Activated CD4-positive, alpha-beta memory T cell treated with anti-CD3 and anti-CD28 coated beads, Interleukin-2, amount 10 ng/mL, durations not matched to agents 7 days and 5 days (primary cell): Measurements from ENCODE around the gene SLC17A8. TPM values are rescaled to one million over a fixed set of nuclear protein-coding genes. Genes with fewer than 3 reads are reported as not detected.
"Not testable (repeated sequence)": the region's sequence is repeated elsewhere in the genome, so short reads cannot be mapped to it uniquely, and the experiment has no call there.

Experiments used
- CTCF ChIA-PET: fragments of 350-600 bp; sonication (Branson Sonifier 250); formaldehyde crosslinking; loops from one replicate; lab custom pipeline; 2021; ENCODE audit warnings: antibody characterized with exemption, inconsistent platforms; lab: Charles Lee
- POLR2A ChIA-PET: fragments of 350-600 bp; sonication (Branson Sonifier 250); formaldehyde crosslinking; loops from one replicate; lab custom pipeline; 2021; ENCODE audit warnings: antibody characterized with exemption; lab: Charles Lee
- DNase-seq: peaks from one replicate; pipeline ENCODE4 v3.0.0-alpha.2; 2020
- H3K27ac Mint-ChIP-seq: one replicate; pipeline ENCODE4 v1.8.0; 2021; ENCODE audit warnings: mild to moderate bottlenecking, mixed read lengths
- H3K27me3 Mint-ChIP-seq: one replicate; pipeline ENCODE4 v1.8.0; 2021; ENCODE audit warnings: mixed read lengths
- H3K36me3 Mint-ChIP-seq: one replicate; pipeline ENCODE4 v1.8.0; 2021; ENCODE audit warnings: low read depth, mixed read lengths
- H3K4me1 Mint-ChIP-seq: one replicate; pipeline ENCODE4 v1.8.0; 2021; ENCODE audit warnings: mixed read lengths
- H3K4me3 Mint-ChIP-seq: one replicate; pipeline ENCODE4 v1.8.0; 2021; ENCODE audit warnings: mild to moderate bottlenecking, mixed read lengths
- H3K9me3 Mint-ChIP-seq: one replicate; pipeline ENCODE4 v1.8.0; 2021; ENCODE audit warnings: mixed read lengths
- total RNA-seq, 2 experiments: library from RNA; stranded (reverse); gene quantifications; one replicate each; pipeline ENCODE4 v1.2.3, GENCODE V29; 2021

The SLC17A8 gene
- not detected for total RNA-seq

DNA sequence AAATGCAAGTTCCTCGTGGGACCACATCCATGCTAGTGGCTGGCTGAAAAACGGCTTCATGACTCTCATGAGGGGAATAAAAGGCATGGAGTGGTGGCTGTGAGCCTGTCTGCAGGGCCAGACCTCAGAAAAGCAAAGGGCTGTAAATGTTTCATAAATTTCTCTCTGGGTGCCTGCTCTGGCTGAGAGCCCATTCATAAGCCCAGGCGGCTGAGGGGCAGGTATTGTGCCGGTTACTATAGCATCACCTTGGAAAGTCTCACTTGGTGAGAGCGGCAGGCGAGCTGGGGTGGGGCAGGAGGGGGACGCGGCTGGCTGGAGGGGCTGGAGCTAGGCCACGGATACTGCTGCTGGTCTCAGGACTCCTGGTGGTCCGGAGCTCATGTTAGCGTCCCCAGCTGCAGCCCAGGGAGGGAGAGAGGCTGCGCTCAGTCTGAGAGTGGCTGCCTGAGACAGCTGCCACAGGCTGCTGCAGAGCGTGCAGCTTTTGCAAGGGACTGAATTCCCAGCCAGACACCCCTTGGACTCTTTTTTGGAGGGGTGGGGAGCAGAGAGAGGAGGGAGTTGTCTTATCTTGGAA is at the start of gene SLC17A8:
SLC17A8 (plus strand) TSS at position 431 of the 580 bp plus-strand sequence. CDS start 318 bp downstream, outside the sequence.
- H3K36me3 Mint-ChIP-seq = no peaks in the 10 kb centered on the region
- H3K27ac Mint-ChIP-seq = no peak within 1 kb of the TSS
- CTCF ChIA-PET = no interaction called here
- no peaks in the 10 kb centered on the region for H3K4me1 Mint-ChIP-seq
- DNase-seq = no peak
- peaks cover 37% of the 10 kb centered on the region for H3K27me3 Mint-ChIP-seq
- POLR2A ChIA-PET = no interaction called here
- H3K4me3 Mint-ChIP-seq = no peak within 1 kb of the TSS
- H3K9me3 Mint-ChIP-seq = no peaks in the 10 kb centered on the region

DNA sequence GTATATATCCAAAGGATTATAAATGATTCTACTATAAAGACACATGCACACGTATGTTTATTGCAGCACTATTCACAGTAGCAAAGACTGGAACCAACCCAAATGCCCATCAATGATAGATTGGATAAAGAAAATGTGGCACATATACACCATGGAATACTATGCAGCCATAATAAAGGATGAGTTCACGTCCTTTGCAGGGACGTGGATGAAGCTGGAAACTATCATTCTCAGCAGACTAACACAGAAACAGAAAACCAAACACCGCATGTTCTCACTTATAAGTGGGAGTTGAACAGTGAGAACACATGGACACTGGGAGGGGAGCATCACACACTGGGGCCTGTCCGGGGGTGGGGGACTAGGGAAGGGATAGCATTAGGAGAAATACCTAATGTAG is 48.7 kb upstream of the SLC17A8 start:
- H3K27me3 Mint-ChIP-seq, DNase-seq, POLR2A ChIA-PET, H3K27ac Mint-ChIP-seq, H3K4me3 Mint-ChIP-seq, H3K4me1 Mint-ChIP-seq, CTCF ChIA-PET: not testable (repeated sequence)
- H3K9me3 Mint-ChIP-seq = peaks cover 24% of the 10 kb centered on the region
- H3K36me3 Mint-ChIP-seq = peaks cover 54% of the 10 kb centered on the region

DNA sequence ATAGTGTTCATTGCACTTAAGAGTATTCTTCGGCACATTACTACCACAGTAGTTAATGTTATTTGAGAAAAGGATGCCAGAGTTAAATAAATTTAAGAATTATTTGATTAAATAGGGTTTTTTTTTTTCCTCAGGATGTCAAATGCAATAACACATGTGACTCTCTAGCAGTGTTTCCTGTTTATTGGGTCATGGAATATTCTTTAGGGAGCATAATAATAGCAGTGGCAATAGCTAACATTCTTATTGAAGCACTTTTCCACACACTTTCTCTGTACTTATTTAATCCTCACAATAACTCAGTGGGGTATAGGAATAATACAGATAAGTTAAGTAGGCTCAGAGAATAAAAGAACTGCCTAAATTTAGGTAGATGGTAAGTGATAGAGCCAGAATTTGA is 45.6 kb upstream of the SLC17A8 start:
- H3K27ac Mint-ChIP-seq = no peak overlapping the region
- no peaks in the 10 kb centered on the region for H3K27me3 Mint-ChIP-seq
- DNase-seq = no peak
- peaks cover 8% of the 10 kb centered on the region for H3K9me3 Mint-ChIP-seq
- no peaks in the 10 kb centered on the region for H3K4me1 Mint-ChIP-seq
- POLR2A ChIA-PET = no interaction called here
- CTCF ChIA-PET = no interaction called here
- H3K4me3 Mint-ChIP-seq = no peak overlapping the region
- H3K36me3 Mint-ChIP-seq = peaks cover 34% of the 10 kb centered on the region

GRCh38 chr12:100317371-100317770 is 39.5 kb upstream of the SLC17A8 start:
- H3K9me3 Mint-ChIP-seq = no peaks in the 10 kb centered on the region
- ChIA-PET POLR2A (no interaction called here), CTCF (no interaction called here)
- no peaks in the 10 kb centered on the region for H3K27me3 Mint-ChIP-seq
- no peak overlapping the region for H3K4me3 Mint-ChIP-seq
- no peaks in the 10 kb centered on the region for H3K4me1 Mint-ChIP-seq
- peaks cover 29% of the 10 kb centered on the region for H3K36me3 Mint-ChIP-seq
- DNase-seq = no peak
- H3K27ac Mint-ChIP-seq = no peak overlapping the region

DNA sequence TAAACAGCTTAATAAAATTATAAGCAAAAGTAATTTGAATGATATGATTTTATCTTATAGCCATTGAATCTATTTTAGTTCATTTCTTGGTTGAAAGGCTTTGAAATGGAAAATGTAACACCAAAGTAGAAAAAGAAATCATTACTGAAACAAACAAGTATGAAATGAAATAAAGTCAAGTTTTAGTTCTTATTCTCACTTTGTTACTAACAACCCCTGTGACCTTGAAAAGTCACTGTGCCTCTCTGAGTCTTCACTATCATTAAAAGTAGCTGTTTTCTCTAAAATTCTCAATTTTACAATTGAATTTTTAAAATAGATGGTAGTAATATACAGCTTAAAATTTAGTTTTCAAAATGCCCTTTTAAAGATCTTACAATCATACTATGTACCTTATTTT is 32.4 kb upstream of the SLC17A8 start:
- Mint-ChIP-seq H3K27ac (no peak overlapping the region), H3K9me3 (no peaks in the 10 kb centered on the region), H3K27me3 (no peaks in the 10 kb centered on the region), H3K4me3 (no peak overlapping the region), H3K4me1 (no peaks in the 10 kb centered on the region), H3K36me3 (peaks cover 24% of the 10 kb centered on the region)
- CTCF ChIA-PET = no interaction called here
- DNase-seq = no peak
- POLR2A ChIA-PET = interaction anchor here (0.5 kb wide), 1 partner anchor 124 kb away, joined by 3 read pairs; no protein-coding TSS in a partner anchor

DNA sequence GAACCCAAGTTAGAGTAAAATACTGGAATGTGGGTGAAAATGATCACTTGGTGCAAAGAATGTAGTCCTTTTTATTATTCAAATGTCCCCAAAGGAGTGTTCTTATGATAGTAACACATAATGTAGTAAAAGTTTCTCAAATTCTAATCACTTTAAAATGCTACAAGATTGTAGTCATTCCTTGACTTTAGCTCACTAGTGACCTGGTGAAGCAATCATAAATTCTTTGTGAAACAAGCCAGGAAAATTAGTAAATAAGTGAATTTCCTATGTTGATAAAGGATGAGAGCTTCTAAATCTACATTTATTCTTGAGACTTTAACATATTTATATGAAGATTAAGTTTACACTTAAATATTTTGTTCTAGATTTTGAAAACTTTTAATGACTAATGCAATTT is 30.7 kb upstream of the SLC17A8 start:
- Mint-ChIP-seq H3K27ac (no peak overlapping the region), H3K4me1 (no peaks in the 10 kb centered on the region), H3K36me3 (peaks cover 35% of the 10 kb centered on the region), H3K9me3 (no peaks in the 10 kb centered on the region), H3K27me3 (no peaks in the 10 kb centered on the region), H3K4me3 (no peak overlapping the region)
- DNase-seq = no peak
- ChIA-PET CTCF (no interaction called here), POLR2A (no interaction called here)

- CTCF ChIA-PET = no interaction called here
Observed at GRCh38 chr12:100329800-100330199, 27.1 kb upstream of the SLC17A8 start.

GRCh38 chr12:100331871-100332270 is 25.0 kb upstream of the SLC17A8 start:
- no peaks in the 10 kb centered on the region for H3K27me3 Mint-ChIP-seq
- no peaks in the 10 kb centered on the region for H3K9me3 Mint-ChIP-seq
- H3K4me1 Mint-ChIP-seq = no peaks in the 10 kb centered on the region
- ChIA-PET POLR2A (no interaction called here), CTCF (interaction anchor here (1.2 kb wide), 1 partner anchor 9 kb away, joined by 4 read pairs; no protein-coding TSS in a partner anchor)
- H3K36me3 Mint-ChIP-seq = peaks cover 44% of the 10 kb centered on the region
- H3K4me3 Mint-ChIP-seq = no peak overlapping the region
- DNase-seq = no peak
- H3K27ac Mint-ChIP-seq = no peak overlapping the region

More at GRCh38 chr12:100329800-100330199, 27.1 kb upstream of the SLC17A8 start:
- H3K27me3 Mint-ChIP-seq = no peaks in the 10 kb centered on the region
- peaks cover 33% of the 10 kb centered on the region for H3K36me3 Mint-ChIP-seq
- POLR2A ChIA-PET = no interaction called here
- H3K4me1 Mint-ChIP-seq = no peaks in the 10 kb centered on the region
- H3K9me3 Mint-ChIP-seq = no peaks in the 10 kb centered on the region
- H3K27ac Mint-ChIP-seq = no peak overlapping the region
- no peak for DNase-seq
- H3K4me3 Mint-ChIP-seq = no peak overlapping the region

DNA sequence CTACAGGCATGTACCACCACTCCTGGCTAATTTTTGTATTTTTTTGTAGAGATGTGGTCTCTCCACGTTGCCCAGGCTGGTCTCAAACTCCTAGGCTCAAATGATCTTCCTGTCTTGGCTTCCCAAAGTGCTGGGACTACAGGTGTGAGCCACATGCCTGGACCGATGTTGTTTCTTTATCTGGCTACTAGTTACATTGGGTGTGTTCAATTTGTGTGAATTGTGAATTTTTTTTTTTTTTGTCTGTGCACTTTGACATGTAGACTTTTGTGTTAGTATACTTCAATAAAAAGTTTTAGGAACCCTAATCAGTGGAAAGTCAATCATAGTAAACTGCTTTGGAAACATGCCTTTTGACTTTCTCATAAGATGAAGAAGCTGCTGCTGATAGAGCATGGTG is 24.0 kb upstream of the SLC17A8 start:
- Mint-ChIP-seq H3K27ac (no peak overlapping the region), H3K27me3 (no peaks in the 10 kb centered on the region), H3K9me3 (no peaks in the 10 kb centered on the region), H3K4me1 (no peaks in the 10 kb centered on the region), H3K4me3 (no peak overlapping the region), H3K36me3 (peaks cover 45% of the 10 kb centered on the region)
- no peak for DNase-seq
- POLR2A ChIA-PET = no interaction called here
- CTCF ChIA-PET = interaction anchor here (1.2 to 1.4 kb wide), 2 partner anchors 8 to 72 kb away, joined by 4 read pairs; no protein-coding TSS in a partner anchor

GRCh38 chr12:100337299-100337698 is 19.6 kb upstream of the SLC17A8 start:
- Mint-ChIP-seq H3K27me3 (no peaks in the 10 kb centered on the region), H3K9me3 (no peaks in the 10 kb centered on the region), H3K4me3 (no peak overlapping the region), H3K27ac (no peak overlapping the region), H3K36me3 (peaks cover 33% of the 10 kb centered on the region), H3K4me1 (no peaks in the 10 kb centered on the region)
- POLR2A ChIA-PET = no interaction called here
- CTCF ChIA-PET = interaction anchor here (1.2 kb wide), 1 partner anchor 67 kb away, joined by 4 read pairs; no protein-coding TSS in a partner anchor
- DNase-seq = no peak

GRCh38 chr12:100337727-100338126 is 19.1 kb upstream of the SLC17A8 start:
- H3K9me3 Mint-ChIP-seq = no peaks in the 10 kb centered on the region
- H3K4me1 Mint-ChIP-seq = no peaks in the 10 kb centered on the region
- ChIA-PET CTCF (interaction anchor here (1.2 kb wide), 1 partner anchor 67 kb away, joined by 4 read pairs; no protein-coding TSS in a partner anchor), POLR2A (no interaction called here)
- H3K27me3 Mint-ChIP-seq = no peaks in the 10 kb centered on the region
- no peak overlapping the region for H3K4me3 Mint-ChIP-seq
- no peak for DNase-seq
- H3K36me3 Mint-ChIP-seq = peaks cover 33% of the 10 kb centered on the region
- H3K27ac Mint-ChIP-seq = no peak overlapping the region

DNA sequence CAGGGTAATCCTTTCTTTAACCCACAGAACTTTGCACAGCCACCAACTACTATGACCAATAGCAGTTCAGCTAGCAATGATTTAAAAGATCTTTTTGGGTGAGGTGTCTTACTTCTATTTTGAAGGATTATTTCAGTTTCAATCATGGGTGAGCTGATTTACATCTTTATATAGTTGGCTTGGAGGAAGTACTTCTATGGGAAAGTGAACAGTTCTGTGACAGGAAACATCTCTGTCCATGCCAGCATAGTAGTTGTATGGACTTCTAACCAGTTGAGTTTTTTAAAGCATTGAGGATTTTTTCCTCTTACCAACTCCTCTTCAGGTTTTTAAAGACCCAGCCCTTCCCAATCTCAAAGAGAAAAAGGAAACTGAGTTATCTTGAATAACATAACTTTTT is 17.8 kb upstream of the SLC17A8 start:
- H3K9me3 Mint-ChIP-seq = no peaks in the 10 kb centered on the region
- H3K27me3 Mint-ChIP-seq = no peaks in the 10 kb centered on the region
- H3K36me3 Mint-ChIP-seq = peaks cover 30% of the 10 kb centered on the region
- no peak overlapping the region for H3K4me3 Mint-ChIP-seq
- no peak for DNase-seq
- no peak overlapping the region for H3K27ac Mint-ChIP-seq
- ChIA-PET CTCF (no interaction called here), POLR2A (no interaction called here)
- H3K4me1 Mint-ChIP-seq = no peaks in the 10 kb centered on the region

GRCh38 chr12:100342897-100343296 is 14.0 kb upstream of the SLC17A8 start:
- H3K4me3 Mint-ChIP-seq, DNase-seq, H3K27ac Mint-ChIP-seq, POLR2A ChIA-PET, CTCF ChIA-PET, H3K27me3 Mint-ChIP-seq, H3K9me3 Mint-ChIP-seq, H3K4me1 Mint-ChIP-seq: not testable (repeated sequence)
- peaks cover 11% of the 10 kb centered on the region for H3K36me3 Mint-ChIP-seq

GRCh38 chr12:100344351-100344750 is 12.5 kb upstream of the SLC17A8 start:
- POLR2A ChIA-PET, H3K4me1 Mint-ChIP-seq, H3K27me3 Mint-ChIP-seq, H3K27ac Mint-ChIP-seq, H3K4me3 Mint-ChIP-seq, CTCF ChIA-PET, H3K9me3 Mint-ChIP-seq, H3K36me3 Mint-ChIP-seq, DNase-seq: not testable (repeated sequence)
